H1 (cell line): Measurements from ENCODE around the gene ARHGAP23. TPM values are rescaled to one million over a fixed set of nuclear protein-coding genes. Genes with fewer than 3 reads are reported as not detected.

Experiments used
- CTCF ChIA-PET: fragments of 300-600 bp; sonication (Branson Sonifier 250); formaldehyde crosslinking; loops from one replicate; lab custom pipeline; 2021; ENCODE audit not compliant: partially characterized antibody; lab: Charles Lee
- POLR2A ChIA-PET: fragments of 300-600 bp; sonication (Branson Sonifier 250); formaldehyde crosslinking; loops from one replicate; lab custom pipeline; 2021; ENCODE audit warnings: inconsistent platforms; ENCODE audit not compliant: partially characterized antibody; lab: Charles Lee
- DNase-seq, 2 experiments: peaks; one replicate each; pipeline versions ENCODE4 v3.0.0 to v3.0.0-alpha.2; 2010 to 2022; ENCODE audit warnings: low spot score in 2 of 2, low read depth in 1 of 2, mixed read lengths in 1 of 2
- FAIRE-seq: peaks from 2 replicates; lab custom pipeline; 2011; peaks lifted over from hg19 to GRCh38; lab: Jason Lieb, UNC
- H2AFZ ChIP-seq: 2 replicates; pipeline ENCODE4 v1.8.1; 2012; ENCODE audit warnings: low read length, inconsistent platforms
- H2AK5ac ChIP-seq: 2 replicates; pipeline ENCODE4 v1.6.1; 2013; ENCODE audit warnings: low read depth, low read length
- H2BK120ac ChIP-seq: replicated peaks from 2 replicates; pipeline ENCODE3; 2013; ENCODE audit warnings: low read depth, low read length, inconsistent platforms
- H2BK12ac ChIP-seq: 2 replicates; pipeline ENCODE4 v1.6.1; 2013; ENCODE audit warnings: low read depth, low read length
- H2BK15ac ChIP-seq: 2 replicates; pipeline ENCODE4 v1.6.1; 2013; ENCODE audit warnings: low read length
- H2BK20ac ChIP-seq: 2 replicates; pipeline ENCODE4 v1.6.1; 2013; ENCODE audit warnings: low read length
- H2BK5ac ChIP-seq: 2 replicates; pipeline ENCODE4 v1.6.1; 2013; ENCODE audit warnings: low read depth, low read length
- H3K14ac ChIP-seq: 2 replicates; pipeline ENCODE4 v1.6.1; 2013; ENCODE audit warnings: inconsistent platforms; ENCODE audit not compliant: insufficient read length
- H3K18ac ChIP-seq: 2 replicates; pipeline ENCODE4 v1.6.1; 2013; ENCODE audit warnings: low read length; ENCODE audit errors: extremely low read depth
- H3K23ac ChIP-seq: 2 replicates; pipeline ENCODE4 v1.6.1; 2013; ENCODE audit warnings: inconsistent platforms; ENCODE audit not compliant: insufficient read length
- H3K23me2 ChIP-seq: 2 replicates; pipeline ENCODE4 v1.6.1; 2013; ENCODE audit warnings: low read depth, low read length
- H3K27ac ChIP-seq: 2 replicates; pipeline ENCODE4 v1.6.1; 2011; ENCODE audit warnings: low read depth, low read length, inconsistent platforms
- H3K27me3 ChIP-seq, 4 experiments: replicated peaks in 1 of 4; 1 replicate in 1 of 4; 2 replicates in 3 of 4; pipeline versions ENCODE4 v1.6.1 to v1.8.1; 2011 to 2013; ENCODE audit warnings: low read length in 3 of 4, mild to moderate bottlenecking in 3 of 4, inconsistent platforms in 2 of 4, mixed read lengths in 2 of 4, moderate library complexity in 1 of 4; ENCODE audit not compliant: control insufficient read depth in 3 of 4, insufficient read depth in 3 of 4; ENCODE audit errors: extremely low read depth in 1 of 4
- H3K36me3 ChIP-seq, 4 experiments: 2 replicates each; pipeline versions ENCODE4 v1.6.1 to v1.8.1; 2011 to 2013; ENCODE audit warnings: mild to moderate bottlenecking in 4 of 4, low read length in 3 of 4, moderate library complexity in 2 of 4, control low read depth in 1 of 4, inconsistent platforms in 1 of 4; ENCODE audit not compliant: insufficient read depth in 4 of 4, control insufficient read depth in 2 of 4
- H3K4ac ChIP-seq: replicated peaks from 2 replicates; pipeline ENCODE3; 2013; ENCODE audit warnings: low read length, low read depth, mixed read lengths, inconsistent platforms; ENCODE audit not compliant: insufficient read length
- H3K4me1 ChIP-seq, 4 experiments: replicated peaks in 1 of 4; 1 replicate in 1 of 4; 2 replicates in 3 of 4; pipeline versions ENCODE4 v1.6.1 to v1.8.1; 2011 to 2013; ENCODE audit warnings: low read length in 3 of 4, inconsistent platforms in 2 of 4, mixed read lengths in 1 of 4; ENCODE audit not compliant: insufficient read depth in 4 of 4, control insufficient read depth in 3 of 4
- H3K4me2 ChIP-seq, 2 experiments: 2 replicates each; pipeline versions ENCODE4 v1.6.1 to v1.8.1; 2011 to 2013; ENCODE audit warnings: low read depth in 2 of 2, low read length in 2 of 2, control low read depth in 1 of 2, inconsistent platforms in 1 of 2, mild to moderate bottlenecking in 1 of 2; ENCODE audit not compliant: insufficient read depth in 1 of 2
- H3K4me3 ChIP-seq, 4 experiments: fragments of 200-600, 300-600 bp in 1 of 4; sonication (generic), shearing (Covaris generic), sonication (Bioruptor Twin) in 1 of 4; 2 replicates each; pipeline versions ENCODE4 v1.5.1 to v1.8.1; 2011 to 2016; ENCODE audit warnings: low read length in 4 of 4, low read depth in 3 of 4, control low read depth in 2 of 4, inconsistent platforms in 2 of 4, mild to moderate bottlenecking in 2 of 4, mixed read lengths in 1 of 4, moderate library complexity in 1 of 4; ENCODE audit not compliant: insufficient read depth in 2 of 4; ENCODE audit errors: extremely low read depth in 1 of 4
- H3K56ac ChIP-seq: replicated peaks from 2 replicates; pipeline ENCODE3; 2013; ENCODE audit warnings: low read depth, mild to moderate bottlenecking, mixed read lengths, low read length, inconsistent platforms; ENCODE audit not compliant: insufficient read length
- H3K79me1 ChIP-seq: 2 replicates; pipeline ENCODE4 v1.6.1; 2013; ENCODE audit warnings: low read depth, low read length, control low read depth
- H3K79me2 ChIP-seq, 2 experiments: 2 replicates each; pipeline versions ENCODE4 v1.6.1 to v1.8.1; 2012 to 2013; ENCODE audit warnings: low read length in 2 of 2, mild to moderate bottlenecking in 2 of 2, inconsistent platforms in 1 of 2; ENCODE audit not compliant: insufficient read depth in 2 of 2, control insufficient read depth in 1 of 2
- H3K9ac ChIP-seq, 4 experiments: replicated peaks in 1 of 4; 1 replicate in 1 of 4; 2 replicates in 3 of 4; pipeline versions ENCODE4 v1.6.1 to v1.8.1; 2011 to 2013; ENCODE audit warnings: low read depth in 3 of 4, low read length in 3 of 4, control low read depth in 2 of 4, mild to moderate bottlenecking in 2 of 4, moderate library complexity in 2 of 4, inconsistent platforms in 1 of 4; ENCODE audit errors: extremely low read depth in 1 of 4
- H3K9me3 ChIP-seq, 2 experiments: 2 replicates each; pipeline versions ENCODE4 v1.6.1 to v1.8.1; 2012 to 2013; ENCODE audit warnings: mild to moderate bottlenecking in 2 of 2, moderate library complexity in 2 of 2, control low read depth in 1 of 2, inconsistent platforms in 1 of 2, low read depth in 1 of 2, low read length in 1 of 2, mixed read lengths in 1 of 2; ENCODE audit not compliant: insufficient read depth in 2 of 2
- H4K20me1 ChIP-seq, 2 experiments: replicated peaks in 1 of 2; 2 replicates each; pipeline versions ENCODE3 to v1.8.1; 2011 to 2013; ENCODE audit warnings: inconsistent platforms in 2 of 2, low read length in 2 of 2, mild to moderate bottlenecking in 1 of 2; ENCODE audit not compliant: insufficient read depth in 2 of 2, control insufficient read depth in 1 of 2
- H4K5ac ChIP-seq: 2 replicates; pipeline ENCODE4 v1.6.1; 2013; ENCODE audit warnings: low read length, low read depth, mixed read lengths, inconsistent platforms; ENCODE audit not compliant: insufficient read length
- H4K8ac ChIP-seq: 2 replicates; pipeline ENCODE4 v1.8.0; 2013; ENCODE audit warnings: mild to moderate bottlenecking, moderate library complexity, low read length, inconsistent platforms; ENCODE audit not compliant: insufficient read depth; ENCODE audit errors: extremely low read depth
- H4K91ac ChIP-seq: replicated peaks from 2 replicates; pipeline ENCODE3; 2013; ENCODE audit warnings: low read length, mixed read lengths, inconsistent platforms; ENCODE audit not compliant: insufficient read length
- CHD1 ChIP-seq: IDR thresholded peaks from 2 replicates; pipeline ENCODE4 v1.6.1; 2012; ENCODE audit warnings: low read depth, low read length, improper control_type of control experiment
- MAFK ChIP-seq: IDR thresholded peaks from 2 replicates; pipeline ENCODE4 v1.6.1; 2012; ENCODE audit warnings: low read depth, mild to moderate bottlenecking, improper control_type of control experiment, low read length
- POU5F1 ChIP-seq: IDR thresholded peaks from 2 replicates; pipeline ENCODE4 v1.6.1; 2011; ENCODE audit warnings: low read depth, mild to moderate bottlenecking, low read length, moderate library complexity
- SRF ChIP-seq: IDR thresholded peaks from 2 replicates; pipeline ENCODE4 v1.6.1; 2011; ENCODE audit warnings: mild to moderate bottlenecking, low read depth, low read length, moderate library complexity
- WGBS, 2 experiments: shearing (Covaris generic) in 1 of 2; methylation state at CpG; one replicate each; pipeline versions ENCODE4 v1.1.6 to v1.1.7; 2013 to 2015; ENCODE audit warnings: low lambda C conversion rate in 2 of 2, mixed read lengths in 2 of 2, inconsistent platforms in 1 of 2, low coverage in 1 of 2, missing lambda C conversion rate in 1 of 2; ENCODE audit not compliant: insufficient replicate concordance in 2 of 2, insufficient coverage in 1 of 2, insufficient read length in 1 of 2; ENCODE audit errors: extremely low coverage in 1 of 2, missing lambda C conversion rate in 1 of 2; 5-methylcytosine and 5-hydroxymethylcytosine counted together
- polyA plus RNA-seq, 7 experiments: library from polyadenylated mRNA; depleted of rRNA in 3 of 7; stranded (reverse) in 5 of 7; unstranded in 2 of 7; fragments of >200 nt in 5 of 7; fragments of 200-250 nt in 2 of 7; gene quantifications; 1 replicate in 5 of 7; 2 replicates in 1 of 7; 4 replicates in 1 of 7; pipeline versions ENCODE4 v1.2.1 to v1.2.3, GENCODE V29; 2011 to 2013; ENCODE audit warnings: missing spikeins in 2 of 7, mixed read lengths in 2 of 7
- total RNA-seq: library from RNA; stranded (reverse); fragmentation: NEBNext Ultra II Directional; extraction: Animal tissue kit (Norgen Biotek cat#: 25700); gene quantifications from 2 replicates; pipeline ENCODE4 v1.2.1, GENCODE V29; 2021
- TF ChIP-seq, protein P1 (sequence below), 3 experiments: IDR thresholded peaks; 1 replicate in 2 of 3; 2 replicates in 1 of 3; pipeline versions ENCODE4 v1.5.1 to v1.6.1; 2011; ENCODE audit warnings: low read length in 3 of 3, mild to moderate bottlenecking in 3 of 3, inconsistent platforms in 2 of 3, low read depth in 1 of 3, moderate library complexity in 1 of 3; ENCODE audit not compliant: insufficient read depth in 1 of 3; ENCODE audit errors: control extremely low read depth in 1 of 3

The ARHGAP23 gene
- total and polyA plus RNA-seq, 2 of the 8 experiments (the other 6 are each of a cell fraction or from before 2014, with no cell fraction given) = 16.3 to 107 TPM

DNA sequence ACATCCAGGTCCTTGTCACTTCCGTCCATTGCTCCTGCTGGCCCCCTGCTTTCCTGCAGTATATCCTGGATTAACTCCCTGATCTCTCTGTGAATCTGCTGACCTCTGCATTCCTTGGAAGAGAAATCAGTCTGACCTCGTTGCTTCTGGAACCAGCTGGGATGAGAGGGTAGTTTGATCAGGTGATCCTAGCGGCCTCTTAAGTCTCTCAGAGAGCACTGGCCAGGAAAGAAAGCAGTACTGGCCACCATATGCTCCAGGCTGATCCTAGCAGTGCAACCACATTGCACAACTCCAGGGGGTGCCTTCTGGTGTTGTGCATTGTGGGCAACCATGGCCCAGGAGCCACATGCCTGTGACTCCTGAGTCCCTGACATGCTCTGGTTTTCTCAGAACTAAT lies 79.2 kb downstream of the ARHGAP23 start:
- no peak overlapping the region for H3K4ac ChIP-seq
- H2BK12ac ChIP-seq = no peak overlapping the region
- H3K36me3 ChIP-seq = peaks cover 0 to 9% (median 3%) of the 10 kb centered on the region in 4 experiments; a peak in 2 of 8 replicates
- 87% methylated on average over 3 of the region's 3 CpGs; no CpG with 5 or more reads in 1 of the 2 experiments for WGBS, 2 experiments
- no peaks in the 10 kb centered on the region for H3K79me1 ChIP-seq
- POLR2A ChIA-PET = interaction anchor here (0.9 to 2.4 kb wide), 6 partner anchors 11 to 66 kb away, joined by 3 to 6 read pairs (median 3); no protein-coding TSS in a partner anchor
- no peak overlapping the region for H4K8ac ChIP-seq
- H2AFZ ChIP-seq = no peak overlapping the region
- peaks cover 4 to 28% (median 19%) of the 10 kb centered on the region in 4 experiments for H3K4me1 ChIP-seq
- H4K5ac ChIP-seq = no peak overlapping the region
- no peak overlapping the region; the same call in 1 of the 2 replicates for H3K27ac ChIP-seq
- DNase-seq = no peak
- CTCF ChIA-PET = interaction anchor here (0.7 to 14.4 kb wide), 17 partner anchors 15 to 169 kb away, joined by 3 to 190 read pairs (median 4); no protein-coding TSS in a partner anchor
- H2BK15ac ChIP-seq = no peak overlapping the region
- TF ChIP-seq SRF (no peak), CHD1 (no peak), POU5F1 (no peak), MAFK (peak; percentile 59)
- TF ChIP-seq, protein P1, sequence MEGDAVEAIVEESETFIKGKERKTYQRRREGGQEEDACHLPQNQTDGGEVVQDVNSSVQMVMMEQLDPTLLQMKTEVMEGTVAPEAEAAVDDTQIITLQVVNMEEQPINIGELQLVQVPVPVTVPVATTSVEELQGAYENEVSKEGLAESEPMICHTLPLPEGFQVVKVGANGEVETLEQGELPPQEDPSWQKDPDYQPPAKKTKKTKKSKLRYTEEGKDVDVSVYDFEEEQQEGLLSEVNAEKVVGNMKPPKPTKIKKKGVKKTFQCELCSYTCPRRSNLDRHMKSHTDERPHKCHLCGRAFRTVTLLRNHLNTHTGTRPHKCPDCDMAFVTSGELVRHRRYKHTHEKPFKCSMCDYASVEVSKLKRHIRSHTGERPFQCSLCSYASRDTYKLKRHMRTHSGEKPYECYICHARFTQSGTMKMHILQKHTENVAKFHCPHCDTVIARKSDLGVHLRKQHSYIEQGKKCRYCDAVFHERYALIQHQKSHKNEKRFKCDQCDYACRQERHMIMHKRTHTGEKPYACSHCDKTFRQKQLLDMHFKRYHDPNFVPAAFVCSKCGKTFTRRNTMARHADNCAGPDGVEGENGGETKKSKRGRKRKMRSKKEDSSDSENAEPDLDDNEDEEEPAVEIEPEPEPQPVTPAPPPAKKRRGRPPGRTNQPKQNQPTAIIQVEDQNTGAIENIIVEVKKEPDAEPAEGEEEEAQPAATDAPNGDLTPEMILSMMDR (IDR thresholded peaks at IDR 0.05; ENCODE audit: control extremely low read depth in 1 of 3, insufficient read depth in 1 of 3, low read depth in 1 of 3, low read length in 3 of 3) = peak in 1 of 3 experiments; percentile 13; a peak in 1 of 4 replicates
- TF ChIP-seq, all 59 proteins: peak for 2
- no peak overlapping the region for H3K4me3 ChIP-seq
- no peak overlapping the region for H3K14ac ChIP-seq
- peaks cover 0 to 24% (median 11%) of the 10 kb centered on the region in 4 experiments; a peak in 4 of 7 replicates for H3K27me3 ChIP-seq
- no peak overlapping the region for H3K9ac ChIP-seq
- no peaks in the 10 kb centered on the region for H3K9me3 ChIP-seq
- no peak overlapping the region for H2AK5ac ChIP-seq
- peaks cover 19% of the 10 kb centered on the region for H3K23me2 ChIP-seq
- peaks cover 0 to 3% of the 10 kb centered on the region in 2 experiments for H4K20me1 ChIP-seq
- H3K79me2 ChIP-seq = no peaks in the 10 kb centered on the region
- no peak overlapping the region for H3K4me2 ChIP-seq
- no peak overlapping the region for H4K91ac ChIP-seq
- no peak overlapping the region for H3K18ac ChIP-seq
- H2BK20ac ChIP-seq = no peak overlapping the region
- no peak for FAIRE-seq
- H2BK120ac ChIP-seq = no peak overlapping the region
- H3K56ac ChIP-seq = no peak overlapping the region
- H3K23ac ChIP-seq = no peak overlapping the region
- peak overlapping the region; percentile 80; the same call in 1 of the 2 replicates for H2BK5ac ChIP-seq
